Lower leg skin (tissue), 4 donors: ENCODE results near the gene TMEM132E. TPM values are rescaled to one million over a fixed set of nuclear protein-coding genes. Genes with fewer than 3 reads are reported as not detected.

Experiments used
- DNase-seq, 2 donors: peaks; one replicate each; pipeline ENCODE4 v3.0.0-alpha.2; 2019; ENCODE audit warnings: low spot score in 2 of 2
- H3K4me3 ChIP-seq: fragments of 200-600 bp; sonication (generic); 2 replicates; pipeline ENCODE4 v1.5.1; 2017; ENCODE audit warnings: mild to moderate bottlenecking, low read depth; ENCODE audit not compliant: poor library complexity, severe bottlenecking
- CTCF ChIP-seq, 3 donors: fragments of 450-650 bp; IDR thresholded peaks; one replicate each; pipeline ENCODE4 v1.5.1; 2016; ENCODE audit warnings: antibody characterized with exemption in 3 of 3, mild to moderate bottlenecking in 3 of 3, moderate library complexity in 2 of 3
- POLR2A ChIP-seq, 2 donors: fragments of 450-650 bp; IDR thresholded peaks; one replicate each; pipeline ENCODE4 v1.6.1; 2016 to 2017; ENCODE audit warnings: antibody characterized with exemption in 2 of 2, mild to moderate bottlenecking in 1 of 2, moderate library complexity in 1 of 2
- WGBS, 2 donors: methylation state at CpG; one replicate each; pipeline ENCODE4 v1.1.5; 2018; 5-methylcytosine and 5-hydroxymethylcytosine counted together
- intact Hi-C: fragments of 100-400 bp; cut with DNase I; formaldehyde crosslinking; loops from one replicate; pipeline ENCODE4 v1.15.0; 2023; ENCODE audit warnings: low total_unique reads
- total RNA-seq, 4 donors: library from RNA; depleted of rRNA; stranded (reverse); fragments of >200 nt; gene quantifications; one replicate each; pipeline ENCODE4 v1.1.0, GENCODE V29; 2016

The TMEM132E gene
- total RNA-seq, 4 donors from 2014 or later = 0.10 TPM; not detected in 3

- TF ChIP-seq CTCF (IDR thresholded peaks at IDR 0.05) = no peak
- TF ChIP-seq POLR2A (IDR thresholded peaks at IDR 0.05) = no peak
- WGBS, 2 donors = 23 to 28% methylated on average over 10 to 11 of the region's 12 CpGs
- no peak overlapping the region for H3K4me3 ChIP-seq
- intact Hi-C loops = no loop called here
- no peak for DNase-seq
Measured at GRCh38 chr17:34665150-34665806, 85.9 kb downstream of the TMEM132E start.

- 28 to 32% methylated on average over 22 of the region's 22 CpGs for WGBS, 2 donors
- intact Hi-C loops = no loop called here
- no peak overlapping the region for H3K4me3 ChIP-seq
- peak in 1 of 2 donors; percentile 14 for DNase-seq
- no peak for TF ChIP-seq POLR2A (IDR thresholded peaks at IDR 0.05)
- TF ChIP-seq CTCF (IDR thresholded peaks at IDR 0.05) = no peak
Measured at GRCh38 chr17:34665819-34666763, 86.7 kb downstream of the TMEM132E start.

GRCh38 chr17:34667656-34668055 is 88.3 kb downstream of the TMEM132E start:
- H3K4me3 ChIP-seq = no peak overlapping the region
- peak in 1 of 2 donors; percentile 52 for DNase-seq
- no peak for TF ChIP-seq POLR2A (IDR thresholded peaks at IDR 0.05)
- no peak for TF ChIP-seq CTCF (IDR thresholded peaks at IDR 0.05)
- 70 to 75% methylated on average over 2 of the region's 2 CpGs for WGBS, 2 donors
- intact Hi-C loops = no loop called here

GRCh38 chr17:34668206-34668605 is 88.8 kb downstream of the TMEM132E start:
- TF ChIP-seq CTCF (IDR thresholded peaks at IDR 0.05) = no peak
- no peak for TF ChIP-seq POLR2A (IDR thresholded peaks at IDR 0.05)
- peak in 1 of 2 donors; percentile 56 for DNase-seq
- H3K4me3 ChIP-seq = no peak overlapping the region
- 71 to 86% methylated on average over 3 of the region's 3 CpGs for WGBS, 2 donors
- intact Hi-C loops = no loop called here

- TF ChIP-seq POLR2A (IDR thresholded peaks at IDR 0.05) (no peak), CTCF (IDR thresholded peaks at IDR 0.05) (no peak)
- peak in 1 of 2 donors; percentile 65 for DNase-seq
- intact Hi-C loops = no loop called here
- WGBS, 2 donors = 48 to 59% methylated on average over 5 of the region's 5 CpGs
- no peak overlapping the region for H3K4me3 ChIP-seq
Measured at GRCh38 chr17:34669511-34669910, 90.1 kb downstream of the TMEM132E start.
